Vagina (tissue), 2 donors: ENCODE data around the gene PCSK2. TPM values are rescaled to one million over a fixed set of nuclear protein-coding genes. Genes with fewer than 3 reads are reported as not detected.

Source experiments
- DNase-seq, 2 donors: peaks; one replicate each; pipeline ENCODE4 v3.0.0-alpha.2; 2017; ENCODE audit errors: extremely low spot score in 2 of 2
- H3K27ac ChIP-seq: fragments of 200-600 bp; sonication (generic); one replicate; pipeline ENCODE4 v1.5.1; 2019
- H3K27me3 ChIP-seq: fragments of 200-600 bp; sonication (generic); one replicate; pipeline ENCODE4 v1.5.1; 2019
- H3K36me3 ChIP-seq, 2 donors: fragments of 200-600 bp; sonication (generic); one replicate each; pipeline ENCODE4 v1.5.1; 2017 to 2019
- H3K4me1 ChIP-seq: fragments of 200-600 bp; sonication (generic); one replicate; pipeline ENCODE4 v1.5.1; 2019
- H3K4me3 ChIP-seq, 2 donors: fragments of 200-600 bp; sonication (generic); 1 replicate in 1 of 2; 2 replicates in 1 of 2; pipeline ENCODE4 v1.5.1; 2016 to 2019
- H3K9me3 ChIP-seq: fragments of 200-600 bp; sonication (generic); one replicate; pipeline ENCODE4 v1.5.1; 2019
- POLR2A ChIP-seq, 2 donors: fragments of 450-650 bp; IDR thresholded peaks; one replicate each; pipeline ENCODE4 v1.6.1; 2017; ENCODE audit warnings: antibody characterized with exemption in 2 of 2, mild to moderate bottlenecking in 2 of 2, moderate library complexity in 2 of 2
- POLR2AphosphoS5 ChIP-seq, 2 donors: sonication (generic); formaldehyde crosslinking; IDR thresholded peaks; one replicate each; pipeline ENCODE4 v1.9.0; 2017; ENCODE audit warnings: antibody characterized with exemption in 2 of 2, mild to moderate bottlenecking in 2 of 2, low read depth in 1 of 2; ENCODE audit not compliant: insufficient read depth in 1 of 2
- intact Hi-C: fragments of 100-400 bp; cut with DNase I; formaldehyde crosslinking; loops from one replicate; pipeline ENCODE4 v1.15.1; 2023
- total RNA-seq: library from RNA; depleted of rRNA; stranded (reverse); fragments of >200 nt; gene quantifications from one replicate; pipeline ENCODE4 v1.2.3, GENCODE V29; 2016
- TF ChIP-seq, protein P1 (sequence below), 3 experiments: fragments of 450-650 bp in 2 of 3; fragments of 200-600 bp in 1 of 3; sonication (generic) in 1 of 3; IDR thresholded peaks; one replicate each; pipeline ENCODE4 v1.5.1; 2017 to 2019; ENCODE audit warnings: antibody characterized with exemption in 3 of 3, mild to moderate bottlenecking in 2 of 3, moderate library complexity in 2 of 3

PCSK2 gene
- total RNA-seq, 1 donor from 2014 or later = 0.98 TPM

DNA sequence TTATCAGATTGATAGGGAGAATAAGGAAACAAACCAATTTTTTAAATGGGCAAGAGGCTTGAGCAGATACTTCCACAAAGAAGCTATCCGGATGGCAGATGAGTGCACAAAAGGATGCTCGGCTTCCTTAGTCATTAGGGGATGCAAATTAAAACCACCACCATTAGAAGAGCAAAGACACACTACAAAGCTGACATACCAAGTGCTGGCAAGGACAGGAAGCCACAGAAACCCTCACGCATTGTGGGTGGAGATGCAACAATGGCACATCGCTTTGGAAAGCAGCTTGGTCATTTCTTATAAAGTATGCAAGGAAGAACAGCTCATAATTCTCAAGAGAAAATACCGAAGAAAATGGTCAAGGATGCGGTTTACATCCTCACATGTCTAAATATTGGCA is 284.6 kb downstream of the PCSK2 start:
- no peaks in the 10 kb centered on the region for H3K36me3 ChIP-seq
- H3K9me3 ChIP-seq = no peaks in the 10 kb centered on the region
- intact Hi-C loops = no loop called here
- H3K4me1 ChIP-seq = no peaks in the 10 kb centered on the region
- no peaks in the 10 kb centered on the region for H3K27me3 ChIP-seq
- H3K27ac ChIP-seq = no peak overlapping the region
- TF ChIP-seq, protein P1, sequence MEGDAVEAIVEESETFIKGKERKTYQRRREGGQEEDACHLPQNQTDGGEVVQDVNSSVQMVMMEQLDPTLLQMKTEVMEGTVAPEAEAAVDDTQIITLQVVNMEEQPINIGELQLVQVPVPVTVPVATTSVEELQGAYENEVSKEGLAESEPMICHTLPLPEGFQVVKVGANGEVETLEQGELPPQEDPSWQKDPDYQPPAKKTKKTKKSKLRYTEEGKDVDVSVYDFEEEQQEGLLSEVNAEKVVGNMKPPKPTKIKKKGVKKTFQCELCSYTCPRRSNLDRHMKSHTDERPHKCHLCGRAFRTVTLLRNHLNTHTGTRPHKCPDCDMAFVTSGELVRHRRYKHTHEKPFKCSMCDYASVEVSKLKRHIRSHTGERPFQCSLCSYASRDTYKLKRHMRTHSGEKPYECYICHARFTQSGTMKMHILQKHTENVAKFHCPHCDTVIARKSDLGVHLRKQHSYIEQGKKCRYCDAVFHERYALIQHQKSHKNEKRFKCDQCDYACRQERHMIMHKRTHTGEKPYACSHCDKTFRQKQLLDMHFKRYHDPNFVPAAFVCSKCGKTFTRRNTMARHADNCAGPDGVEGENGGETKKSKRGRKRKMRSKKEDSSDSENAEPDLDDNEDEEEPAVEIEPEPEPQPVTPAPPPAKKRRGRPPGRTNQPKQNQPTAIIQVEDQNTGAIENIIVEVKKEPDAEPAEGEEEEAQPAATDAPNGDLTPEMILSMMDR (IDR thresholded peaks at IDR 0.05) = no peak
- no peak for TF ChIP-seq POLR2AphosphoS5 (IDR thresholded peaks at IDR 0.05; ENCODE audit: insufficient read depth in 1 of 2, low read depth in 1 of 2)
- TF ChIP-seq POLR2A (IDR thresholded peaks at IDR 0.05) = no peak
- H3K4me3 ChIP-seq = no peak overlapping the region
- DNase-seq = no peak

- Histone ChIP-seq H3K9me3 (no peaks in the 10 kb centered on the region), H3K4me1 (no peaks in the 10 kb centered on the region), H3K27me3 (no peaks in the 10 kb centered on the region), H3K36me3 (no peaks in the 10 kb centered on the region), H3K27ac (no peak overlapping the region), H3K4me3 (no peak overlapping the region)
- no peak for DNase-seq
- no peak for TF ChIP-seq POLR2A (IDR thresholded peaks at IDR 0.05)
- no peak for TF ChIP-seq POLR2AphosphoS5 (IDR thresholded peaks at IDR 0.05; ENCODE audit: insufficient read depth in 1 of 2, low read depth in 1 of 2)
- intact Hi-C loops = no loop called here
Measured at GRCh38 chr20:17513939-17514338, 287.1 kb downstream of the PCSK2 start.

DNA sequence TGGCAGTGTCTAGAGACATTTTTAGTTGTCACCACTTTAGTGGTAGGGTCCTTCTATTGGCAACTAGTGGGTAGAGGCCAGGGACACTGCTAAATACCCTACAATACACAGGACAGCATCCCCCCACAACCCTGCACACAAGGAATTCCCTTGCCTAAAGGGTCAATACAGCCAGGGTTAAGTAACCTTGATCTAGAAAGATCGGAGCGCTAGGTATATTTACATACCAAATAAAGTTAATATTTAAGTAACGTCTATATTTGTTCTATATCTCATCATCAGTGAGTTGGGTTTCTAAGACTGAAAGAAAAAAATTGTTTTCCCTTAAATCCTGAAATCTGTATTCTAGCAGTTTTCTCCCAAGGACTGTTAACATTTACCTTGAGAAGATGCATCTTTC is 288.2 kb downstream of the PCSK2 start:
- no peak overlapping the region for H3K27ac ChIP-seq
- H3K9me3 ChIP-seq = no peaks in the 10 kb centered on the region
- H3K27me3 ChIP-seq = no peaks in the 10 kb centered on the region
- no peak for TF ChIP-seq POLR2A (IDR thresholded peaks at IDR 0.05)
- TF ChIP-seq, protein P1 (IDR thresholded peaks at IDR 0.05) = no peak
- no peak for TF ChIP-seq POLR2AphosphoS5 (IDR thresholded peaks at IDR 0.05; ENCODE audit: insufficient read depth in 1 of 2, low read depth in 1 of 2)
- no peaks in the 10 kb centered on the region for H3K4me1 ChIP-seq
- H3K36me3 ChIP-seq = no peaks in the 10 kb centered on the region
- no peak overlapping the region for H3K4me3 ChIP-seq
- DNase-seq = no peak
- intact Hi-C loops = no loop called here

GRCh38 chr20:17518339-17519052 is 291.7 kb downstream of the PCSK2 start:
- TF ChIP-seq POLR2A (IDR thresholded peaks at IDR 0.05) = no peak
- no peak for TF ChIP-seq POLR2AphosphoS5 (IDR thresholded peaks at IDR 0.05; ENCODE audit: insufficient read depth in 1 of 2, low read depth in 1 of 2)
- TF ChIP-seq, protein P1 (IDR thresholded peaks at IDR 0.05) = no peak
- no peak for DNase-seq
- no peaks in the 10 kb centered on the region for H3K27me3 ChIP-seq
- intact Hi-C loops = no loop called here
- H3K4me1 ChIP-seq = no peaks in the 10 kb centered on the region
- no peak overlapping the region for H3K27ac ChIP-seq
- no peaks in the 10 kb centered on the region for H3K36me3 ChIP-seq
- no peak overlapping the region for H3K4me3 ChIP-seq
- no peaks in the 10 kb centered on the region for H3K9me3 ChIP-seq

- Histone ChIP-seq H3K9me3 (no peaks in the 10 kb centered on the region), H3K4me3 (no peak overlapping the region), H3K36me3 (no peaks in the 10 kb centered on the region), H3K27me3 (no peaks in the 10 kb centered on the region), H3K4me1 (no peaks in the 10 kb centered on the region), H3K27ac (no peak overlapping the region)
- intact Hi-C loops = no loop called here
- TF ChIP-seq, protein P1 (IDR thresholded peaks at IDR 0.05) = no peak
- TF ChIP-seq POLR2AphosphoS5 (IDR thresholded peaks at IDR 0.05; ENCODE audit: insufficient read depth in 1 of 2, low read depth in 1 of 2) (no peak), POLR2A (IDR thresholded peaks at IDR 0.05) (no peak)
- no peak for DNase-seq
Measured at GRCh38 chr20:17519606-17520285, 292.9 kb downstream of the PCSK2 start.
